ENCODE data around the gene ATXN10.

DNA sequence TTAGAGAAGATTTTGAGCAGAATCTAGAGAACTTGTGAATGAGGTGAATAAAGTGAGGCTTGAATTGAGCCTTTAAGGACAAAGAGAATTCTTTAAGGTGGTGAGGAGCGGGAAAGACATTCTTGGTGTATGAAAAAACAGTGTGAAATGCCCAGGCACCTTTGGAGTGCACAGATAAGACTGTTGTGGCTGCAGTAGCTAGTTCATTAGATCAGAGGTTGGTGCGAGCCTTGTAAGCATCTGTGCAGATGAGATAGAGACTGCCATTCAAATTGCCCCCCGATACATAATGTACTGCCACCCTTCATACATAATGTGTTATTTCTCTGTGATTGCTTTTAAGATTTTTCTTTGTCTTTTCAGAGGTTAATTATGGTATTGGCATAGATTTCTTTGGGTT lies 31.3 kb downstream of the ATXN10 start:
- TF ChIP-seq, protein P1, sequence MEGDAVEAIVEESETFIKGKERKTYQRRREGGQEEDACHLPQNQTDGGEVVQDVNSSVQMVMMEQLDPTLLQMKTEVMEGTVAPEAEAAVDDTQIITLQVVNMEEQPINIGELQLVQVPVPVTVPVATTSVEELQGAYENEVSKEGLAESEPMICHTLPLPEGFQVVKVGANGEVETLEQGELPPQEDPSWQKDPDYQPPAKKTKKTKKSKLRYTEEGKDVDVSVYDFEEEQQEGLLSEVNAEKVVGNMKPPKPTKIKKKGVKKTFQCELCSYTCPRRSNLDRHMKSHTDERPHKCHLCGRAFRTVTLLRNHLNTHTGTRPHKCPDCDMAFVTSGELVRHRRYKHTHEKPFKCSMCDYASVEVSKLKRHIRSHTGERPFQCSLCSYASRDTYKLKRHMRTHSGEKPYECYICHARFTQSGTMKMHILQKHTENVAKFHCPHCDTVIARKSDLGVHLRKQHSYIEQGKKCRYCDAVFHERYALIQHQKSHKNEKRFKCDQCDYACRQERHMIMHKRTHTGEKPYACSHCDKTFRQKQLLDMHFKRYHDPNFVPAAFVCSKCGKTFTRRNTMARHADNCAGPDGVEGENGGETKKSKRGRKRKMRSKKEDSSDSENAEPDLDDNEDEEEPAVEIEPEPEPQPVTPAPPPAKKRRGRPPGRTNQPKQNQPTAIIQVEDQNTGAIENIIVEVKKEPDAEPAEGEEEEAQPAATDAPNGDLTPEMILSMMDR (IDR thresholded peaks at IDR 0.05; ENCODE audit: low read depth, low read length, poor library complexity, severe bottlenecking): no peak
- no peak for TF ChIP-seq EZH2phosphoT487 (IDR thresholded peaks at IDR 0.05; ENCODE audit: borderline replicate concordance, low read length)

All from DOHH2 (cell line).